ENCODE results near the gene ATP9B.
"Not testable (repeated sequence)": the region's sequence is repeated elsewhere in the genome, so short reads cannot be mapped to it uniquely, and the experiment has no call there.

The ATP9B gene

GRCh38 chr18:79248495-79249060 is 179.4 kb downstream of the ATP9B start:
- no peak for DNase-seq

- no peak for DNase-seq
Observed at GRCh38 chr18:79250301-79250981, 181.2 kb downstream of the ATP9B start.

- no peak for DNase-seq
Observed at GRCh38 chr18:79251021-79251420, 181.8 kb downstream of the ATP9B start.

- no peak for DNase-seq
Observed at GRCh38 chr18:79252904-79253633, 183.9 kb downstream of the ATP9B start.

GRCh38 chr18:79257480-79257879 is 188.3 kb downstream of the ATP9B start:
- no peak for DNase-seq

- no peak for DNase-seq
Observed at GRCh38 chr18:79258447-79258846, 189.3 kb downstream of the ATP9B start.

GRCh38 chr18:79259218-79259617 is 190.0 kb downstream of the ATP9B start:
- no peak for DNase-seq

GRCh38 chr18:79260023-79260422 is 190.8 kb downstream of the ATP9B start:
- DNase-seq, result no peak

GRCh38 chr18:79260510-79260909 is 191.3 kb downstream of the ATP9B start:
- DNase-seq, result no peak

- DNase-seq, result not testable (repeated sequence)
Observed at GRCh38 chr18:79265068-79265467, 195.9 kb downstream of the ATP9B start.

- DNase-seq, result not testable (repeated sequence)
Observed at GRCh38 chr18:79271812-79272211, 202.6 kb downstream of the ATP9B start.

GRCh38 chr18:79272916-79273315 is 203.7 kb downstream of the ATP9B start:
- DNase-seq, result no peak

- DNase-seq, result no peak
Observed at GRCh38 chr18:79274823-79275222, 205.6 kb downstream of the ATP9B start.

- no peak for DNase-seq
Observed at GRCh38 chr18:79275461-79275860, 206.3 kb downstream of the ATP9B start.

GRCh38 chr18:79275992-79276391 is 206.8 kb downstream of the ATP9B start:
- DNase-seq, result no peak

- DNase-seq, result no peak
Observed at GRCh38 chr18:79278896-79279295, 209.7 kb downstream of the ATP9B start.

- DNase-seq, result no peak
Observed at GRCh38 chr18:79283131-79283810, 214.1 kb downstream of the ATP9B start.

- DNase-seq, result no peak
Observed at GRCh38 chr18:79283929-79284328, 214.7 kb downstream of the ATP9B start.

- DNase-seq, result not testable (repeated sequence)
Observed at GRCh38 chr18:79285191-79285590, 216.0 kb downstream of the ATP9B start.

- not testable (repeated sequence) for DNase-seq
Observed at GRCh38 chr18:79290409-79290808, 221.2 kb downstream of the ATP9B start.

GRCh38 chr18:79290876-79291275 is 221.7 kb downstream of the ATP9B start:
- no peak for DNase-seq

- no peak for DNase-seq
Observed at GRCh38 chr18:79294235-79294634, 225.0 kb downstream of the ATP9B start.

- no peak for DNase-seq
Observed at GRCh38 chr18:79299272-79299671, 230.1 kb downstream of the ATP9B start.

GRCh38 chr18:79299711-79300110 is 230.5 kb downstream of the ATP9B start:
- no peak for DNase-seq
